Esophagus muscularis mucosa (tissue), 4 donors: ENCODE data around the gene TRPC4AP. TPM values are rescaled to one million over a fixed set of nuclear protein-coding genes. Genes with fewer than 3 reads are reported as not detected.

ENCODE experiments used
- DNase-seq: peaks from one replicate; pipeline ENCODE4 v3.0.0-alpha.2; 2017; ENCODE audit errors: extremely low spot score
- H3K27ac ChIP-seq, 4 donors: fragments of 200-600 bp; sonication (generic); replicated peaks in 1 of 4; 1 replicate in 3 of 4; 2 replicates in 1 of 4; pipeline ENCODE4 v1.5.1; 2016 to 2019; ENCODE audit warnings: mild to moderate bottlenecking in 1 of 4
- H3K27me3 ChIP-seq, 4 donors: fragments of 200-600 bp; sonication (generic); one replicate each; pipeline versions ENCODE4 v1.5.1 to v1.6.0; 2016 to 2019
- H3K36me3 ChIP-seq, 4 donors: fragments of 200-600 bp; sonication (generic); one replicate each; pipeline ENCODE4 v1.5.1; 2016 to 2019
- H3K4me1 ChIP-seq, 4 donors: fragments of 200-600 bp; sonication (generic); one replicate each; pipeline ENCODE4 v1.5.1; 2016 to 2019
- H3K4me3 ChIP-seq, 4 donors: fragments of 200-600 bp; sonication (generic); 1 replicate in 2 of 4; 2 replicates in 2 of 4; pipeline ENCODE4 v1.5.1; 2016 to 2019; ENCODE audit warnings: mild to moderate bottlenecking in 4 of 4, moderate library complexity in 1 of 4
- H3K9me3 ChIP-seq, 4 donors: fragments of 200-600 bp; sonication (generic); 1 replicate in 3 of 4; 2 replicates in 1 of 4; pipeline ENCODE4 v1.5.1; 2016 to 2019
- CTCF ChIP-seq, 3 experiments: fragments of 200-600 bp in 2 of 3; fragments of 450-650 bp in 1 of 3; sonication (generic) in 2 of 3; IDR thresholded peaks; one replicate each; pipeline ENCODE4 v1.5.1; 2017 to 2019; ENCODE audit warnings: antibody characterized with exemption in 3 of 3, mild to moderate bottlenecking in 2 of 3, moderate library complexity in 1 of 3
- EP300 ChIP-seq: sonication (generic); formaldehyde crosslinking; IDR thresholded peaks from one replicate; pipeline ENCODE4 v1.6.1; 2017; ENCODE audit warnings: antibody characterized with exemption
- POLR2A ChIP-seq: fragments of 450-650 bp; IDR thresholded peaks from one replicate; pipeline ENCODE4 v1.6.1; 2017; ENCODE audit warnings: antibody characterized with exemption, moderate library complexity, mild to moderate bottlenecking, low read depth
- POLR2AphosphoS5 ChIP-seq, 2 donors: sonication (generic); formaldehyde crosslinking; IDR thresholded peaks; one replicate each; pipeline ENCODE4 v1.6.1; 2017; ENCODE audit warnings: antibody characterized with exemption in 2 of 2
- WGBS: methylation state at CpG from one replicate; pipeline ENCODE4 v1.1.5; 2018; 5-methylcytosine and 5-hydroxymethylcytosine counted together
- intact Hi-C: fragments of 100-400 bp; cut with DNase I; formaldehyde crosslinking; loops from one replicate; pipeline ENCODE4 v1.15.1; 2023
- total RNA-seq, 4 donors: library from RNA; depleted of rRNA; stranded (reverse); fragments of >200 nt; gene quantifications; one replicate each; pipeline versions ENCODE4 v1.1.0 to v1.2.1, GENCODE V29; 2016

The TRPC4AP gene
- total RNA-seq, 4 donors from 2014 or later, result 44.1 to 58.2 (median 52.1) TPM

- Histone ChIP-seq H3K36me3 (peaks cover 8 to 41% (median 22%) of the 10 kb centered on the region in 4 donors), H3K9me3 (no peaks in the 10 kb centered on the region), H3K27ac (no peak overlapping the region), H3K4me1 (no peaks in the 10 kb centered on the region), H3K27me3 (no peaks in the 10 kb centered on the region), H3K4me3 (no peak overlapping the region)
- 67% methylated on average over 4 of the region's 4 CpGs for WGBS
- intact Hi-C loops, result no loop called here
- no peak for DNase-seq
- no peak for TF ChIP-seq CTCF (IDR thresholded peaks at IDR 0.05)
- no peak for TF ChIP-seq POLR2A
- TF ChIP-seq EP300, result no peak
- no peak for TF ChIP-seq POLR2AphosphoS5 (IDR thresholded peaks at IDR 0.05)
Observed at GRCh38 chr20:35111141-35111888, 18.7 kb upstream of the TRPC4AP start.

DNA sequence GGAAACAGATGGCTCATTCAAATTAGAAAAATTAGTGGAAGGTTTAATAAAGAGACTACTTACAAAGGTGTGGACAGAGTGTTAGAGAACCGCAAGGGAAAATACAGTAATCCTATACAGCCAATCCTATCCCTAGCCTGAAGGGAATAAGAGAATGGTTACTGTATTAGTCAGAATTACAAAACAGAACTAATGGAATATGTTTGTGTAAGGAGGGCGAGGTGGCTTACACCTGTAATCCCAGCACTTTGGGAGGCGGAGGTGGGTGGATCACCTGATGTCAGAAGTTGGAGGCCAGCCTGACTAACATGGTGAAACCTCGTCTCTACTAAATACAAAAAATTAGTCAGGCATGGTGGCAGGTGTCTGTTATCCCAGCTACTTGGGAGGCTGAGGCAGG is 16.3 kb upstream of the TRPC4AP start:
- 94% methylated on average over 4 of the region's 4 CpGs for WGBS
- no peak for DNase-seq
- peaks cover 0 to 18% (median 3%) of the 10 kb centered on the region in 4 donors for H3K36me3 ChIP-seq
- TF ChIP-seq POLR2A (no peak), CTCF (IDR thresholded peaks at IDR 0.05) (no peak), POLR2AphosphoS5 (IDR thresholded peaks at IDR 0.05) (no peak), EP300 (no peak)
- intact Hi-C loops, result no loop called here
- no peaks in the 10 kb centered on the region for H3K4me1 ChIP-seq
- no peaks in the 10 kb centered on the region for H3K9me3 ChIP-seq
- H3K4me3 ChIP-seq, result no peak overlapping the region
- H3K27ac ChIP-seq, result no peak overlapping the region
- H3K27me3 ChIP-seq, result no peaks in the 10 kb centered on the region

GRCh38 chr20:35106827-35107380 is 14.3 kb upstream of the TRPC4AP start:
- intact Hi-C loops, result no loop called here
- TF ChIP-seq CTCF (IDR thresholded peaks at IDR 0.05) (no peak), EP300 (no peak), POLR2AphosphoS5 (IDR thresholded peaks at IDR 0.05) (no peak), POLR2A (no peak)
- Histone ChIP-seq H3K36me3 (peaks cover 0 to 15% (median 3%) of the 10 kb centered on the region in 4 donors), H3K9me3 (no peaks in the 10 kb centered on the region), H3K4me3 (no peak overlapping the region), H3K4me1 (no peaks in the 10 kb centered on the region), H3K27me3 (no peaks in the 10 kb centered on the region), H3K27ac (no peak overlapping the region)
- 78% methylated on average over 1 of the region's 1 CpG for WGBS
- DNase-seq, result no peak

GRCh38 chr20:35104685-35105295 is 12.2 kb upstream of the TRPC4AP start:
- no peaks in the 10 kb centered on the region for H3K9me3 ChIP-seq
- no peaks in the 10 kb centered on the region for H3K4me1 ChIP-seq
- no peak overlapping the region for H3K27ac ChIP-seq
- peaks cover 0 to 6% (median 2%) of the 10 kb centered on the region in 4 donors for H3K36me3 ChIP-seq
- WGBS, result 80% methylated on average over 3 of the region's 3 CpGs
- intact Hi-C loops, result no loop called here
- no peak overlapping the region for H3K4me3 ChIP-seq
- DNase-seq, result no peak
- no peak for TF ChIP-seq POLR2AphosphoS5 (IDR thresholded peaks at IDR 0.05)
- TF ChIP-seq CTCF (IDR thresholded peaks at IDR 0.05), result no peak
- TF ChIP-seq EP300, result no peak
- TF ChIP-seq POLR2A, result no peak
- no peaks in the 10 kb centered on the region for H3K27me3 ChIP-seq
